ENCODE measurements around the gene DLEC1.

Gene DLEC1

DNA sequence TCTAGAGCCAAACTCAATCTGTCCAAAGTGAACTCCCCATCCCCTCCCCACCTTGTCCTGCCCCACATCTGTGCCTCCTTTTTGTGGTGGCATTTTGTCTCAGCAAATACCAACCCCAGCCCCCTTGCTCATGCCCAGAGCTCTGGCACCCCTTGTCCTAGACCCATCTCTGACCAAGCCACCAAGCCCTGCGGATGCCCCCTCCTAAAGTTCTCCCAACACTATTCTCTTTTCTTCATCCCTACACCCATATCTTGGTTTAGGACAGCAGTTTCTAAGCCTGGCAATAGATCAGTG is 80.2 kb downstream of the DLEC1 start:
- peaks cover 7% of the 10 kb centered on the region; the same call in 1 of the 2 replicates for H4K20me1 ChIP-seq (ENCODE audit: insufficient read depth, low read length)

DNA sequence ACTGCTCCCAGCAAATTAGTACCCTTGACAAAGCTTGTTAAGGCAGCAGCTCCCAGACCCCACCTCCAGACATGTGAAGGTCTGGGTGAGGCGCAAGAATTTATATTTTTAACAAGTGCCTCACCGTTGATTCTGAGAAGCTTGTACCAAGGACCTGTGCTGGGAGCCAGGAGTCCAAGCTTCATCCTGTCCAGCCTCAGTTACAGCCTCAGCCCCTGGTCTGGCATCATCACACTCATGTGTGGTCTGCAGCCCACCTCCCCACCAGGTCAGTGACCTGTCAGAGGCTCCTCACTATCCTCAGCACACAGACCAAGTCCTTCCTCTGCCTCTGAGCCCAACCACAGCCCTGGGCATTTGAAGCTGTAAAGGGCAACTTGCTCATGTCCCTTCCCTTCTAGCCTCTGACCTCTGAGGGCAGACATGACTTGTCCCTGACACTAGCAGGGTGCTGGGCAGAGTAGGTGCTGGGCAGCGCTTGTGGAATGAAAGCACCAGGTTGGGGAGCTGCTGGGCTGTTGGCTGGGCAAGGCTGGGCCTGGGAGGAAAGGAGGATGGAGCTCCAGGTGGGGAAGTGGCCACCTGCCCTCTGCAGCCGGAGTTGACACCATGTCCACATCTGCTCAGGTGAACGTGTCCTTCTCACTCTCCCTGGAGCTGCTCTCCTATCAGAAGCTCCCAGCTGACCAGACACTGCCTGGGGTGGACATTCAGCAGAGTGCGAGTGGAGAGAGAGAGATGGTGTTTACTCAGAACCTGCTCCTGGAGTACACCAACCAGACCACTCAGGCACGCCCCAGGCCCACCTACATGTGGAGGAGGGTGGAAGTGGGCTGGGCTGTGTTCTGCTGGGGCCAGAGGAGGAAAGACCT is 81.0 kb downstream of the DLEC1 start:
- H3K79me2 ChIP-seq (ENCODE audit: insufficient read depth, low read length), result no peaks in the 10 kb centered on the region
- H3K4me2 ChIP-seq (ENCODE audit: insufficient read depth, low read length), result no peak overlapping the region
- TF ChIP-seq EZH2 (IDR thresholded peaks at IDR 0.05; ENCODE audit: borderline replicate concordance, low read depth, low read length, severe bottlenecking), result no peak
- TF ChIP-seq, protein P1, sequence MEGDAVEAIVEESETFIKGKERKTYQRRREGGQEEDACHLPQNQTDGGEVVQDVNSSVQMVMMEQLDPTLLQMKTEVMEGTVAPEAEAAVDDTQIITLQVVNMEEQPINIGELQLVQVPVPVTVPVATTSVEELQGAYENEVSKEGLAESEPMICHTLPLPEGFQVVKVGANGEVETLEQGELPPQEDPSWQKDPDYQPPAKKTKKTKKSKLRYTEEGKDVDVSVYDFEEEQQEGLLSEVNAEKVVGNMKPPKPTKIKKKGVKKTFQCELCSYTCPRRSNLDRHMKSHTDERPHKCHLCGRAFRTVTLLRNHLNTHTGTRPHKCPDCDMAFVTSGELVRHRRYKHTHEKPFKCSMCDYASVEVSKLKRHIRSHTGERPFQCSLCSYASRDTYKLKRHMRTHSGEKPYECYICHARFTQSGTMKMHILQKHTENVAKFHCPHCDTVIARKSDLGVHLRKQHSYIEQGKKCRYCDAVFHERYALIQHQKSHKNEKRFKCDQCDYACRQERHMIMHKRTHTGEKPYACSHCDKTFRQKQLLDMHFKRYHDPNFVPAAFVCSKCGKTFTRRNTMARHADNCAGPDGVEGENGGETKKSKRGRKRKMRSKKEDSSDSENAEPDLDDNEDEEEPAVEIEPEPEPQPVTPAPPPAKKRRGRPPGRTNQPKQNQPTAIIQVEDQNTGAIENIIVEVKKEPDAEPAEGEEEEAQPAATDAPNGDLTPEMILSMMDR (IDR thresholded peaks at IDR 0.05; ENCODE audit: borderline replicate concordance, extremely low read depth, low read length, poor library complexity, severe bottlenecking), result no peak
- no peaks in the 10 kb centered on the region for H3K27me3 ChIP-seq (ENCODE audit: insufficient read depth, low read length, poor library complexity)
- no peak overlapping the region for H3K4me3 ChIP-seq (ENCODE audit: low read depth in 1 of 2, low read length in 2 of 2)
- no peak overlapping the region for H3K27ac ChIP-seq (ENCODE audit: low read length)
- H3K9ac ChIP-seq (ENCODE audit: low read depth, low read length), result no peak overlapping the region
- H2AFZ ChIP-seq (ENCODE audit: low read depth, low read length), result no peak overlapping the region
- ATAC-seq (ENCODE audit: insufficient read depth, low read depth), result no peak
- H4K20me1 ChIP-seq (ENCODE audit: insufficient read depth, low read length), result peaks cover 7% of the 10 kb centered on the region; the same call in 1 of the 2 replicates
- H3K9me3 ChIP-seq (ENCODE audit: insufficient read depth, low read length, severe bottlenecking), result no peaks in the 10 kb centered on the region
- H3K4me1 ChIP-seq (ENCODE audit: insufficient read depth, low read length), result no peaks in the 10 kb centered on the region
- no peak for DNase-seq
- peaks cover 51% of the 10 kb centered on the region for H3K36me3 ChIP-seq (ENCODE audit: insufficient read depth, low read length)

More for the DNA sequence above, 80.2 kb downstream of the DLEC1 start:
- Histone ChIP-seq H3K79me2 (ENCODE audit: insufficient read depth, low read length) (no peaks in the 10 kb centered on the region), H3K36me3 (ENCODE audit: insufficient read depth, low read length) (peaks cover 42% of the 10 kb centered on the region), H3K4me1 (ENCODE audit: insufficient read depth, low read length) (no peaks in the 10 kb centered on the region), H3K27me3 (ENCODE audit: insufficient read depth, low read length, poor library complexity) (no peaks in the 10 kb centered on the region), H3K9ac (ENCODE audit: low read depth, low read length) (no peak overlapping the region), H3K4me2 (ENCODE audit: insufficient read depth, low read length) (no peak overlapping the region), H2AFZ (ENCODE audit: low read depth, low read length) (no peak overlapping the region), H3K27ac (ENCODE audit: low read length) (no peak overlapping the region), H3K9me3 (ENCODE audit: insufficient read depth, low read length, severe bottlenecking) (no peaks in the 10 kb centered on the region), H3K4me3 (ENCODE audit: low read depth in 1 of 2, low read length in 2 of 2) (no peak overlapping the region)
- no peak for ATAC-seq (ENCODE audit: insufficient read depth, low read depth)
- DNase-seq, result no peak
- TF ChIP-seq EZH2 (IDR thresholded peaks at IDR 0.05; ENCODE audit: borderline replicate concordance, low read depth, low read length, severe bottlenecking), result no peak
- TF ChIP-seq, protein P1 (IDR thresholded peaks at IDR 0.05; ENCODE audit: borderline replicate concordance, extremely low read depth, low read length, poor library complexity, severe bottlenecking), result no peak

DNA sequence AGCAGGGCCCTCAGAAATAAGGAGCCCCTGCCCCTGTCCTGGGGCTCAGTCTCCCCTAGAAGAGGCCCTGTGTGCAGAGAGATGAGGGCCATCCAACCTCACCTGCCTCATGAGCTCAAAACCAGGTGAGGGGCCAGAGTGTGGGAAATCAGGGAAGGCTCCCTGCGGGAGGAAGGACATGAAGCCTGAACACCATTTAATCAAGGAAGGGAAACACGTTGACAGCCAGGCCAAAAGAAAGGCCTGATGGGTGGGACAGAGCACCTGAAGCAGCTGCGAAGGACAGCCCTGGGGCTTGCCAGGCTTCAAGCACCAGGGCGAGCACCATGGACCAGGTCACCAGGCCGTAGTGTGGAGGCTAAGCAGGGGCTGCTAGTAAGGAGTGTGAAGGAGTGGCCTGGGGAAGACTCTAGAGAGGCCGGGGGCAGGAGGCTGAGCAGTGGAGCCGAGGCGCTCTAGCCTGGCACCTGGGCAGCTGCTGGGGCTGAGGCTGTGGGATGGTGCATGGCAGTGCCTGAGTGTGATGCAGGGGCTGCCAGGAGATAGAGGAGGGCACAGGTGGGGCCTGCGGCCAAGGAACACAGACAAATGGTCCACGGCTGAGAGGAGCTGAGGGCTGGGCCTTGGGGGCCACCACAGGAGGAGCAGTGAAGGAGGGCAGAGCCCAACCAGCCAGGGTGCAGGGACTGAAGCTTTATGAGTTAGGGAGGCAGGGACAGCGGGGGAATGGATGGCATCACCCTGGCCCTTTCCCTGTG is 81.9 kb downstream of the DLEC1 start:
- Histone ChIP-seq H3K4me1 (ENCODE audit: insufficient read depth, low read length) (no peaks in the 10 kb centered on the region), H3K4me2 (ENCODE audit: insufficient read depth, low read length) (no peak overlapping the region), H3K79me2 (ENCODE audit: insufficient read depth, low read length) (no peaks in the 10 kb centered on the region), H3K27me3 (ENCODE audit: insufficient read depth, low read length, poor library complexity) (no peaks in the 10 kb centered on the region), H3K9ac (ENCODE audit: low read depth, low read length) (no peak overlapping the region), H3K4me3 (ENCODE audit: low read depth in 1 of 2, low read length in 2 of 2) (no peak overlapping the region), H4K20me1 (ENCODE audit: insufficient read depth, low read length) (peaks cover 7% of the 10 kb centered on the region; the same call in 1 of the 2 replicates), H3K27ac (ENCODE audit: low read length) (no peak overlapping the region), H3K36me3 (ENCODE audit: insufficient read depth, low read length) (peaks cover 59% of the 10 kb centered on the region), H3K9me3 (ENCODE audit: insufficient read depth, low read length, severe bottlenecking) (no peaks in the 10 kb centered on the region), H2AFZ (ENCODE audit: low read depth, low read length) (no peak overlapping the region)
- TF ChIP-seq, protein P1 (IDR thresholded peaks at IDR 0.05; ENCODE audit: borderline replicate concordance, extremely low read depth, low read length, poor library complexity, severe bottlenecking), result no peak
- no peak for TF ChIP-seq EZH2 (IDR thresholded peaks at IDR 0.05; ENCODE audit: borderline replicate concordance, low read depth, low read length, severe bottlenecking)
- ATAC-seq (ENCODE audit: insufficient read depth, low read depth) (no peak), DNase-seq (no peak)
